ENCODE data around the gene SEC24A. TPM values are rescaled to one million over a fixed set of nuclear protein-coding genes. Genes with fewer than 3 reads are reported as not detected.

SEC24A gene
- polyA plus RNA-seq, 1 donor from 2014 or later = 24.7 TPM

DNA sequence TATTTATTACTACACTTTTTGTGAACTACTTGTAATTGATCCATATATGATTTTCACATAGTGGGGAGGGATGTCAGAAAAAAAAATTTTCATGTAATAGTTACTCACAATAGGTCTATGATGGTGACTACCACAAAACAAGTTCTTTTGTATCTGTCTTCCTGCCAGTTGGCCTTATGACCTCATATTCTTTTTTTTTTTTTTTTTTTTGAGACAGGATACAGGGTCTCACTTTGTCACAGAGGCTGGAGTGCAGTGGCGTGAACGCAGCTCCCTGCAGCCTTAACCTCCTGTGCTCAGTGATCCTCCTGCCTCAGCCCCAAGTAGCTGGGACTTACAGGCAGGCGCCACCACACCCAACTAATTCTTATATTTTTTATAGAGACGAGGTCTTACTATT, 10.9 kb downstream of the SEC24A start:
- no peaks in the 10 kb centered on the region for H3F3A ChIP-seq (ENCODE audit: insufficient read depth, low read length, poor library complexity, severe bottlenecking)
- H3K9ac ChIP-seq (ENCODE audit: low read length) = no peak overlapping the region
- H3K27ac ChIP-seq (ENCODE audit: low read length) = no peak overlapping the region
- no peaks in the 10 kb centered on the region for H3K9me3 ChIP-seq (ENCODE audit: low read length)
- H4K20me1 ChIP-seq (ENCODE audit: insufficient read depth) = no peaks in the 10 kb centered on the region
- no peak overlapping the region for H3K4me2 ChIP-seq (ENCODE audit: low read length)
- peaks cover 54% of the 10 kb centered on the region for H3K79me2 ChIP-seq (replicated peaks; ENCODE audit: insufficient read depth, low read length)
- no peaks in the 10 kb centered on the region for H3K36me3 ChIP-seq (ENCODE audit: insufficient read depth, low read length)
- H2AFZ ChIP-seq (ENCODE audit: low read depth, low read length) = no peak overlapping the region
- no peak overlapping the region for H3K4me3 ChIP-seq (ENCODE audit: low read length)
- TF ChIP-seq, protein P1, sequence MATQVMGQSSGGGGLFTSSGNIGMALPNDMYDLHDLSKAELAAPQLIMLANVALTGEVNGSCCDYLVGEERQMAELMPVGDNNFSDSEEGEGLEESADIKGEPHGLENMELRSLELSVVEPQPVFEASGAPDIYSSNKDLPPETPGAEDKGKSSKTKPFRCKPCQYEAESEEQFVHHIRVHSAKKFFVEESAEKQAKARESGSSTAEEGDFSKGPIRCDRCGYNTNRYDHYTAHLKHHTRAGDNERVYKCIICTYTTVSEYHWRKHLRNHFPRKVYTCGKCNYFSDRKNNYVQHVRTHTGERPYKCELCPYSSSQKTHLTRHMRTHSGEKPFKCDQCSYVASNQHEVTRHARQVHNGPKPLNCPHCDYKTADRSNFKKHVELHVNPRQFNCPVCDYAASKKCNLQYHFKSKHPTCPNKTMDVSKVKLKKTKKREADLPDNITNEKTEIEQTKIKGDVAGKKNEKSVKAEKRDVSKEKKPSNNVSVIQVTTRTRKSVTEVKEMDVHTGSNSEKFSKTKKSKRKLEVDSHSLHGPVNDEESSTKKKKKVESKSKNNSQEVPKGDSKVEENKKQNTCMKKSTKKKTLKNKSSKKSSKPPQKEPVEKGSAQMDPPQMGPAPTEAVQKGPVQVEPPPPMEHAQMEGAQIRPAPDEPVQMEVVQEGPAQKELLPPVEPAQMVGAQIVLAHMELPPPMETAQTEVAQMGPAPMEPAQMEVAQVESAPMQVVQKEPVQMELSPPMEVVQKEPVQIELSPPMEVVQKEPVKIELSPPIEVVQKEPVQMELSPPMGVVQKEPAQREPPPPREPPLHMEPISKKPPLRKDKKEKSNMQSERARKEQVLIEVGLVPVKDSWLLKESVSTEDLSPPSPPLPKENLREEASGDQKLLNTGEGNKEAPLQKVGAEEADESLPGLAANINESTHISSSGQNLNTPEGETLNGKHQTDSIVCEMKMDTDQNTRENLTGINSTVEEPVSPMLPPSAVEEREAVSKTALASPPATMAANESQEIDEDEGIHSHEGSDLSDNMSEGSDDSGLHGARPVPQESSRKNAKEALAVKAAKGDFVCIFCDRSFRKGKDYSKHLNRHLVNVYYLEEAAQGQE (IDR thresholded peaks at IDR 0.05; ENCODE audit: borderline replicate concordance) = no peak
- no peak for TF ChIP-seq EZH2 (IDR thresholded peaks at IDR 0.05; ENCODE audit: borderline replicate concordance, insufficient read depth, low read length, poor library complexity, severe bottlenecking)
- TF ChIP-seq SMC3 (conservative IDR thresholded peaks at IDR 0.05; ENCODE audit: poor library complexity) = no peak
- TF ChIP-seq, protein P2, sequence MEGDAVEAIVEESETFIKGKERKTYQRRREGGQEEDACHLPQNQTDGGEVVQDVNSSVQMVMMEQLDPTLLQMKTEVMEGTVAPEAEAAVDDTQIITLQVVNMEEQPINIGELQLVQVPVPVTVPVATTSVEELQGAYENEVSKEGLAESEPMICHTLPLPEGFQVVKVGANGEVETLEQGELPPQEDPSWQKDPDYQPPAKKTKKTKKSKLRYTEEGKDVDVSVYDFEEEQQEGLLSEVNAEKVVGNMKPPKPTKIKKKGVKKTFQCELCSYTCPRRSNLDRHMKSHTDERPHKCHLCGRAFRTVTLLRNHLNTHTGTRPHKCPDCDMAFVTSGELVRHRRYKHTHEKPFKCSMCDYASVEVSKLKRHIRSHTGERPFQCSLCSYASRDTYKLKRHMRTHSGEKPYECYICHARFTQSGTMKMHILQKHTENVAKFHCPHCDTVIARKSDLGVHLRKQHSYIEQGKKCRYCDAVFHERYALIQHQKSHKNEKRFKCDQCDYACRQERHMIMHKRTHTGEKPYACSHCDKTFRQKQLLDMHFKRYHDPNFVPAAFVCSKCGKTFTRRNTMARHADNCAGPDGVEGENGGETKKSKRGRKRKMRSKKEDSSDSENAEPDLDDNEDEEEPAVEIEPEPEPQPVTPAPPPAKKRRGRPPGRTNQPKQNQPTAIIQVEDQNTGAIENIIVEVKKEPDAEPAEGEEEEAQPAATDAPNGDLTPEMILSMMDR (IDR thresholded peaks at IDR 0.05; ENCODE audit: poor library complexity, severe bottlenecking) = no peak
- TF ChIP-seq RAD21 (conservative IDR thresholded peaks at IDR 0.05) = no peak
- TF ChIP-seq POLR2AphosphoS5 (IDR thresholded peaks at IDR 0.05) = no peak
- TF ChIP-seq EP300 (conservative IDR thresholded peaks at IDR 0.05; ENCODE audit: poor library complexity, severe bottlenecking) = no peak
- H3K27me3 ChIP-seq (ENCODE audit: insufficient read depth, low read depth, low read length) = no peaks in the 10 kb centered on the region
- no peaks in the 10 kb centered on the region for H3K9me2 ChIP-seq (ENCODE audit: insufficient read depth, low read length)

DNA sequence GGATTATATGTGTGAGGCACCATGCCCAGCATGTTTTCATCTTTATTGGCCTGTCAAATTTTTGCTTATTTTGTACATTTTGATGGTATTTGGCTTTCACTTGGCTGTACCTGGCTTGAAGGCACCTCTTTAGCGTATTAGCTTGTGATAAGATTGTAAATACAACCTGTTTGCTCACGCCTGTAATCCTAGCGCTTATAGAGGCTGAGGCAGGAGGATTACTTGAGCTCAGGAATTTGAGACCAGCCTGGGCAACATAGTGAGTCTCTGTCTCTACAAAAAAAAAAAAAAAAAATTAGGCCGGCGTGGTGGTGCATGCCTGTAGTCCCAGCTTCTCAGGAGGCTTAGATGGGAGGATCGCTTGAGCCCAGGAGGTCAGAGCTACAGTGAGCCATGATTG, 11.3 kb downstream of the SEC24A start:
- Histone ChIP-seq H3K9me3 (ENCODE audit: low read length) (no peaks in the 10 kb centered on the region), H2AFZ (ENCODE audit: low read depth, low read length) (no peak overlapping the region), H3K79me2 (replicated peaks; ENCODE audit: insufficient read depth, low read length) (peaks cover 53% of the 10 kb centered on the region), H3K9ac (ENCODE audit: low read length) (no peak overlapping the region), H3F3A (ENCODE audit: insufficient read depth, low read length, poor library complexity, severe bottlenecking) (no peaks in the 10 kb centered on the region), H4K20me1 (ENCODE audit: insufficient read depth) (no peaks in the 10 kb centered on the region), H3K4me2 (ENCODE audit: low read length) (no peak overlapping the region), H3K27me3 (ENCODE audit: insufficient read depth, low read depth, low read length) (no peaks in the 10 kb centered on the region), H3K27ac (ENCODE audit: low read length) (no peak overlapping the region), H3K4me3 (ENCODE audit: low read length) (no peak overlapping the region), H3K9me2 (ENCODE audit: insufficient read depth, low read length) (no peaks in the 10 kb centered on the region), H3K36me3 (ENCODE audit: insufficient read depth, low read length) (no peaks in the 10 kb centered on the region)
- TF ChIP-seq EP300 (conservative IDR thresholded peaks at IDR 0.05; ENCODE audit: poor library complexity, severe bottlenecking) = no peak
- no peak for TF ChIP-seq RAD21 (conservative IDR thresholded peaks at IDR 0.05)

DNA sequence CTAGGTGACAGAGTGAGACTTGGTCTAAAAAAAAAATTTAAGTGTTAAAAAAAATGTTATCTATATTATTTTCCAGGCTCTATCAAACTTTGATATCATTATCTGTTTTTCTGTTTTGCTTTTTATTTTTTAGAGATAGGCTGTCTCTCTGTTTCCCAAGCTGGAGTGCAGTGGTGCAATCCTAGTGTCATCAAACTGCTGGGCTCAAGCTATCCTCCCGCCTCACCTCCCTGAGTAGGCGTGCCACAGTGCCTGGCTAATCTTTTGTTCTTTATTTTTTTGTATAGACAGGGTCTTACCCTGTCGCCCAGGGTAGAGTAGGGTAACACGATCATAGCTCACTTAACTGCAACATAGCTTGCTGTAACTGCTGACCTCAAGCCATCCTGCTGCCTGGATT, 14.4 kb downstream of the SEC24A start:
- Histone ChIP-seq H3K9ac (ENCODE audit: low read length) (no peak overlapping the region), H3K27ac (ENCODE audit: low read length) (no peak overlapping the region), H3K4me2 (ENCODE audit: low read length) (no peak overlapping the region), H3K4me3 (ENCODE audit: low read length) (no peak overlapping the region), H3K79me2 (replicated peaks; ENCODE audit: insufficient read depth, low read length) (peaks cover 35% of the 10 kb centered on the region), H3K9me3 (ENCODE audit: low read length) (no peaks in the 10 kb centered on the region), H3K36me3 (ENCODE audit: insufficient read depth, low read length) (no peaks in the 10 kb centered on the region), H3K27me3 (ENCODE audit: insufficient read depth, low read depth, low read length) (no peaks in the 10 kb centered on the region), H2AFZ (ENCODE audit: low read depth, low read length) (no peak overlapping the region), H4K20me1 (ENCODE audit: insufficient read depth) (no peaks in the 10 kb centered on the region), H3F3A (ENCODE audit: insufficient read depth, low read length, poor library complexity, severe bottlenecking) (no peaks in the 10 kb centered on the region), H3K9me2 (ENCODE audit: insufficient read depth, low read length) (no peaks in the 10 kb centered on the region)
- TF ChIP-seq RAD21 (conservative IDR thresholded peaks at IDR 0.05) (no peak), POLR2AphosphoS5 (IDR thresholded peaks at IDR 0.05) (no peak), TAF1 (IDR thresholded peaks at IDR 0.05; ENCODE audit: low read depth) (no peak), EP300 (conservative IDR thresholded peaks at IDR 0.05; ENCODE audit: poor library complexity, severe bottlenecking) (no peak), SMC3 (conservative IDR thresholded peaks at IDR 0.05; ENCODE audit: poor library complexity) (no peak), MXI1 (conservative IDR thresholded peaks at IDR 0.05; ENCODE audit: poor library complexity, severe bottlenecking) (no peak), EZH2 (IDR thresholded peaks at IDR 0.05; ENCODE audit: borderline replicate concordance, insufficient read depth, low read length, poor library complexity, severe bottlenecking) (no peak)
- TF ChIP-seq, protein P2 (IDR thresholded peaks at IDR 0.05; ENCODE audit: poor library complexity, severe bottlenecking) = no peak
- TF ChIP-seq, protein P1 (IDR thresholded peaks at IDR 0.05; ENCODE audit: borderline replicate concordance) = no peak
